SU-DHL-6 (cell line): ENCODE measurements around the gene TMCC1.

Source experiments
- CTCF ChIP-seq: fragments of 200-600 bp; sonication (generic); IDR thresholded peaks from one replicate; pipeline ENCODE4 v1.5.1; 2017; ENCODE audit warnings: antibody characterized with exemption, mild to moderate bottlenecking, low read length, moderate library complexity; ENCODE audit not compliant: insufficient read depth, poor library complexity, severe bottlenecking
- EZH2phosphoT487 ChIP-seq: fragments of 200-600 bp; sonication (generic), shearing (Covaris generic); conservative IDR thresholded peaks from 2 replicates; pipeline ENCODE4 v1.6.1; 2018; ENCODE audit warnings: mild to moderate bottlenecking, antibody characterized with exemption, low read length, moderate library complexity, mixed read lengths

- no peak for TF ChIP-seq CTCF
- TF ChIP-seq EZH2phosphoT487 = no peak
Observed at GRCh38 chr3:129864519-129864918, 29.0 kb downstream of the TMCC1 start.
